GM18526 (cell line): ENCODE data around the gene MAGI1.

ENCODE experiments used
- POLR2A ChIP-seq: IDR thresholded peaks from 3 replicates; pipeline ENCODE4 v1.6.1; 2011; ENCODE audit not compliant: insufficient read length; ENCODE audit errors: extremely low read depth

Gene MAGI1

GRCh38 chr3:65817553-65818126 is 221.1 kb downstream of the MAGI1 start:
- no peak for TF ChIP-seq POLR2A

GRCh38 chr3:65816208-65816607 is 222.5 kb downstream of the MAGI1 start:
- no peak for TF ChIP-seq POLR2A

- TF ChIP-seq POLR2A: no peak
These were observed 223.7 kb downstream of the MAGI1 start for GRCh38 chr3:65814845-65815578.

- TF ChIP-seq POLR2A: no peak
These were observed 226.8 kb downstream of the MAGI1 start for GRCh38 chr3:65811892-65812291.

- TF ChIP-seq POLR2A: no peak
These were observed 227.5 kb downstream of the MAGI1 start for GRCh38 chr3:65811086-65811761.

GRCh38 chr3:65810302-65810701 is 228.4 kb downstream of the MAGI1 start:
- TF ChIP-seq POLR2A: no peak

- TF ChIP-seq POLR2A: no peak
These were observed 229.0 kb downstream of the MAGI1 start for GRCh38 chr3:65809641-65810150.

- no peak for TF ChIP-seq POLR2A
These were observed 229.9 kb downstream of the MAGI1 start for GRCh38 chr3:65808824-65809223.

GRCh38 chr3:65808407-65808806 is 230.3 kb downstream of the MAGI1 start:
- no peak for TF ChIP-seq POLR2A

GRCh38 chr3:65807225-65807624 is 231.5 kb downstream of the MAGI1 start:
- TF ChIP-seq POLR2A: no peak

GRCh38 chr3:65806600-65806999 is 232.1 kb downstream of the MAGI1 start:
- TF ChIP-seq POLR2A: no peak

- TF ChIP-seq POLR2A: no peak
These were observed 242.0 kb downstream of the MAGI1 start for GRCh38 chr3:65796676-65797075.

- no peak for TF ChIP-seq POLR2A
These were observed 243.6 kb downstream of the MAGI1 start for GRCh38 chr3:65795166-65795565.

- TF ChIP-seq POLR2A: no peak
These were observed 245.1 kb downstream of the MAGI1 start for GRCh38 chr3:65793495-65794200.

- TF ChIP-seq POLR2A: no peak
These were observed 250.3 kb downstream of the MAGI1 start for GRCh38 chr3:65788461-65788860.
